Peyer's patch (tissue), 4 donors: ENCODE measurements around the gene ZCCHC13. TPM values are rescaled to one million over a fixed set of nuclear protein-coding genes. Genes with fewer than 3 reads are reported as not detected.

ENCODE experiments used
- DNase-seq, 3 donors: peaks; one replicate each; pipeline ENCODE4 v3.0.0-alpha.2; 2017 to 2019
- H3K27ac ChIP-seq, 4 donors: fragments of 200-600 bp; sonication (generic); one replicate each; pipeline ENCODE4 v1.5.1; 2016 to 2019
- H3K27me3 ChIP-seq, 2 donors: fragments of 200-600 bp; sonication (generic); one replicate each; pipeline ENCODE4 v1.5.1; 2019
- H3K36me3 ChIP-seq, 3 donors: fragments of 200-600 bp; sonication (generic); one replicate each; pipeline ENCODE4 v1.5.1; 2016 to 2019
- H3K4me1 ChIP-seq, 4 donors: fragments of 200-600 bp; sonication (generic); one replicate each; pipeline ENCODE4 v1.5.1; 2016 to 2019
- H3K4me3 ChIP-seq, 4 donors: fragments of 200-600 bp; sonication (generic); 1 replicate in 3 of 4; 2 replicates in 1 of 4; pipeline ENCODE4 v1.5.1; 2016 to 2019; ENCODE audit warnings: mild to moderate bottlenecking in 1 of 4
- H3K9me3 ChIP-seq, 4 donors: fragments of 200-600 bp; sonication (generic); one replicate each; pipeline ENCODE4 v1.5.1; 2016 to 2019; ENCODE audit warnings: mild to moderate bottlenecking in 1 of 4
- CTCF ChIP-seq, 6 experiments: fragments of 450-650 bp in 4 of 6; fragments of 200-600 bp in 2 of 6; sonication (generic) in 1 of 6; IDR thresholded peaks; one replicate each; pipeline ENCODE4 v1.5.1; 2017 to 2019; ENCODE audit warnings: antibody characterized with exemption in 6 of 6, mild to moderate bottlenecking in 3 of 6, moderate library complexity in 1 of 6
- POLR2A ChIP-seq, 2 donors: fragments of 450-650 bp; IDR thresholded peaks; one replicate each; pipeline ENCODE4 v1.5.1; 2017; ENCODE audit warnings: antibody characterized with exemption in 2 of 2, mild to moderate bottlenecking in 2 of 2, moderate library complexity in 2 of 2
- total RNA-seq, 4 donors: library from RNA; depleted of rRNA; stranded (reverse); fragments of >200 nt; gene quantifications; one replicate each; pipeline ENCODE4 v1.1.0, GENCODE V29; 2016

ZCCHC13 gene
- total RNA-seq, 4 donors from 2014 or later = not detected

- no peak for DNase-seq
- Histone ChIP-seq H3K4me1 (no peaks in the 10 kb centered on the region), H3K27ac (no peak overlapping the region), H3K27me3 (no peaks in the 10 kb centered on the region), H3K36me3 (peaks cover 0 to 33% (median 0%) of the 10 kb centered on the region in 3 donors), H3K9me3 (no peaks in the 10 kb centered on the region), H3K4me3 (no peak overlapping the region)
- no peak for TF ChIP-seq POLR2A (IDR thresholded peaks at IDR 0.05)
- no peak for TF ChIP-seq CTCF (IDR thresholded peaks at IDR 0.05)
Measured at GRCh38 chrX:74274516-74274915, 29.5 kb upstream of the ZCCHC13 start.

- DNase-seq = no peak
- Histone ChIP-seq H3K36me3 (peaks cover 0 to 53% (median 0%) of the 10 kb centered on the region in 3 donors), H3K27ac (no peak overlapping the region), H3K27me3 (no peaks in the 10 kb centered on the region), H3K4me1 (no peaks in the 10 kb centered on the region), H3K4me3 (no peak overlapping the region), H3K9me3 (no peaks in the 10 kb centered on the region)
- TF ChIP-seq CTCF (IDR thresholded peaks at IDR 0.05) = no peak
- TF ChIP-seq POLR2A (IDR thresholded peaks at IDR 0.05) = no peak
Measured at GRCh38 chrX:74277320-74277719, 26.7 kb upstream of the ZCCHC13 start.

GRCh38 chrX:74277846-74278245 is 26.1 kb upstream of the ZCCHC13 start:
- Histone ChIP-seq H3K4me1 (no peaks in the 10 kb centered on the region), H3K27ac (no peak overlapping the region), H3K4me3 (no peak overlapping the region), H3K36me3 (peaks cover 0 to 53% (median 0%) of the 10 kb centered on the region in 3 donors), H3K27me3 (no peaks in the 10 kb centered on the region), H3K9me3 (no peaks in the 10 kb centered on the region)
- no peak for DNase-seq
- TF ChIP-seq CTCF (IDR thresholded peaks at IDR 0.05) (no peak), POLR2A (IDR thresholded peaks at IDR 0.05) (no peak)

GRCh38 chrX:74280759-74281158 is 23.2 kb upstream of the ZCCHC13 start:
- DNase-seq = no peak
- H3K36me3 ChIP-seq = peaks cover 0 to 48% (median 0%) of the 10 kb centered on the region in 3 donors

GRCh38 chrX:74284391-74284952 is 19.5 kb upstream of the ZCCHC13 start:
- H3K4me3 ChIP-seq = no peak overlapping the region
- H3K36me3 ChIP-seq = peaks cover 0 to 29% (median 0%) of the 10 kb centered on the region in 3 donors
- no peaks in the 10 kb centered on the region for H3K27me3 ChIP-seq
- TF ChIP-seq POLR2A (IDR thresholded peaks at IDR 0.05) = no peak
- TF ChIP-seq CTCF (IDR thresholded peaks at IDR 0.05) = no peak
- no peak overlapping the region for H3K27ac ChIP-seq
- H3K9me3 ChIP-seq = no peaks in the 10 kb centered on the region
- DNase-seq = no peak
- H3K4me1 ChIP-seq = no peaks in the 10 kb centered on the region

More at GRCh38 chrX:74280759-74281158, 23.2 kb upstream of the ZCCHC13 start:
- H3K27ac ChIP-seq = no peak overlapping the region
- no peaks in the 10 kb centered on the region for H3K27me3 ChIP-seq
- TF ChIP-seq POLR2A (IDR thresholded peaks at IDR 0.05) (no peak), CTCF (IDR thresholded peaks at IDR 0.05) (no peak)
- no peak overlapping the region for H3K4me3 ChIP-seq
- no peaks in the 10 kb centered on the region for H3K4me1 ChIP-seq
- no peaks in the 10 kb centered on the region for H3K9me3 ChIP-seq
